GM12878 (cell line): ENCODE measurements around the gene PRKN. TPM values are rescaled to one million over a fixed set of nuclear protein-coding genes. Genes with fewer than 3 reads are reported as not detected.

Experiments used
- ATAC-seq: fragments of 200-7000 bp; cut with Tn5 transposase; 3 replicates; pipeline ENCODE4 v1.9.1; 2020; ENCODE audit warnings: mild to moderate bottlenecking, moderate library complexity
- BruUV-seq: library from RNA; stranded (reverse); fragments of 400-500 nt; replicated peaks from 2 replicates; lab custom pipeline; 2021; lab: Mats Ljungman, UMichigan
- CTCF ChIA-PET: fragments of 300-600 bp; sonication (Branson Sonifier 250); formaldehyde crosslinking; extraction: SDS; loops from one replicate; lab custom pipeline; 2021; ENCODE audit warnings: inconsistent platforms; lab: Yijun Ruan, JAX
- POLR2A ChIA-PET: fragments of 350-600 bp; formaldehyde crosslinking; extraction: SDS; loops from one replicate; lab custom pipeline; 2021; ENCODE audit warnings: inconsistent platforms; lab: Charles Lee
- RAD21 ChIA-PET: fragments of 300-600 bp; sonication (Branson Sonifier 250); formaldehyde crosslinking; loops from one replicate; lab custom pipeline; 2023; ENCODE audit warnings: antibody characterized with exemption; ENCODE audit not compliant: unreplicated experiment; lab: Charles Lee
- SMC1A ChIA-PET: fragments of 300-600 bp; sonication (Branson Sonifier 250); formaldehyde crosslinking; loops from one replicate; lab custom pipeline; 2023; ENCODE audit not compliant: unreplicated experiment, uncharacterized antibody; lab: Charles Lee
- DNase-seq: peaks from one replicate; pipeline ENCODE4 v3.0.0-alpha.2; 2011; ENCODE audit warnings: low read depth, low spot score
- FAIRE-seq: peaks from 3 replicates; lab custom pipeline; 2011; peaks lifted over from hg19 to GRCh38; lab: Jason Lieb, UNC
- H2AFZ ChIP-seq: 2 replicates; pipeline ENCODE4 v1.6.0; 2011; ENCODE audit warnings: low read depth, low read length, control low read depth; ENCODE audit not compliant: control insufficient read depth
- H3K27ac ChIP-seq: 2 replicates; pipeline ENCODE4 v1.5.1; 2011; ENCODE audit warnings: control low read depth; ENCODE audit not compliant: control insufficient read depth, insufficient read depth
- H3K27me3 ChIP-seq, 2 experiments: replicated peaks in 1 of 2; 2 replicates each; pipeline versions ENCODE4 v1.6.0 to v1.6.1; 2011; ENCODE audit warnings: low read length in 1 of 2; ENCODE audit not compliant: control insufficient read depth in 2 of 2, insufficient read depth in 2 of 2
- H3K36me3 ChIP-seq, 2 experiments: 2 replicates each; pipeline ENCODE4 v1.5.1; 2011; ENCODE audit warnings: low read length in 1 of 2; ENCODE audit not compliant: control insufficient read depth in 2 of 2, insufficient read depth in 2 of 2
- H3K4me1 ChIP-seq: 2 replicates; pipeline ENCODE4 v1.6.1; 2011; ENCODE audit warnings: mild to moderate bottlenecking, low read length, moderate library complexity, mixed read lengths; ENCODE audit not compliant: control insufficient read depth, insufficient read depth
- H3K4me2 ChIP-seq: 2 replicates; pipeline ENCODE4 v1.6.0; 2011; ENCODE audit warnings: control low read depth; ENCODE audit not compliant: control insufficient read depth, insufficient read depth
- H3K4me3 ChIP-seq: fragments of 200-600 bp; sonication (generic); 2 replicates; pipeline ENCODE4 v1.5.1; 2016
- H3K79me2 ChIP-seq: 2 replicates; pipeline ENCODE4 v1.6.0; 2011; ENCODE audit warnings: low read length; ENCODE audit not compliant: control insufficient read depth, insufficient read depth
- H3K9ac ChIP-seq: 2 replicates; pipeline ENCODE4 v1.8.0; 2011; ENCODE audit warnings: low read length, control low read depth, mixed read lengths; ENCODE audit not compliant: control insufficient read depth, insufficient read depth
- H3K9me3 ChIP-seq: replicated peaks from 3 replicates; pipeline ENCODE4 v1.5.1; 2011; ENCODE audit warnings: mild to moderate bottlenecking, low read length; ENCODE audit not compliant: control insufficient read depth, insufficient read depth
- H4K20me1 ChIP-seq: 2 replicates; pipeline ENCODE4 v1.6.0; 2011; ENCODE audit not compliant: control insufficient read depth, insufficient read depth
- NFYB ChIP-seq: IDR thresholded peaks from 2 replicates; pipeline ENCODE4 v1.6.1; 2011; ENCODE audit warnings: low read depth, mild to moderate bottlenecking, low read length, improper control_type of control experiment, moderate library complexity; ENCODE audit not compliant: insufficient read depth
- RBBP5 ChIP-seq: fragments of 200-600 bp; sonication (generic); conservative IDR thresholded peaks from 2 replicates; pipeline ENCODE4 v1.6.1; 2016
- WRNIP1 ChIP-seq: IDR thresholded peaks from 2 replicates; pipeline ENCODE4 v1.6.1; 2011; ENCODE audit warnings: low read depth, low read length, improper control_type of control experiment, borderline replicate concordance
- WGBS: methylation state at CpG from one replicate; pipeline ENCODE4 v1.1.6; 2016; ENCODE audit warnings: low lambda C conversion rate; ENCODE audit not compliant: insufficient replicate concordance, insufficient coverage; ENCODE audit errors: missing lambda C conversion rate; 5-methylcytosine and 5-hydroxymethylcytosine counted together
- in situ Hi-C: fragments of 300-500 bp; cut with MboI; formaldehyde crosslinking; loops from 9 replicates; pipeline ENCODE4 v1.14.3; 2018; ENCODE audit warnings: mixed read lengths
- intact Hi-C: fragments of 100-400 bp; cut with micrococcal nuclease; formaldehyde crosslinking; loops from one replicate; pipeline ENCODE4 v1.14.2; 2022; ENCODE audit not compliant: unreplicated experiment
- polyA plus RNA-seq, 11 experiments: library from polyadenylated mRNA; depleted of rRNA in 4 of 11; unstranded in 6 of 11; stranded (reverse) in 5 of 11; fragments of >200 nt; fragmentation: Nextera tagmentation in 4 of 11; fragmentation: Illumina TruSeq in 1 of 11; extraction: Ambion mirVana in 4 of 11; extraction: Trizol in 1 of 11; gene quantifications; 1 replicate in 1 of 11; 2 replicates in 10 of 11; pipeline versions ENCODE4 v1.2.1 to v1.2.3, GENCODE V29; 2011 to 2016; ENCODE audit warnings: inconsistent platforms in 2 of 11, missing spikeins in 2 of 11, low read depth in 1 of 11
- total RNA-seq, 4 experiments: library from RNA; depleted of rRNA in 3 of 4; stranded (reverse); fragments of >200 nt in 3 of 4; fragmentation: Illumina TruSeq in 1 of 4; extraction: Trizol in 1 of 4; gene quantifications; 2 replicates each; pipeline versions ENCODE4 v1.2.1 to v1.2.3, GENCODE V29; 2013 to 2021
- TF ChIP-seq, protein P1 (sequence below): IDR thresholded peaks from 2 replicates; pipeline ENCODE4 v1.6.1; 2011; ENCODE audit warnings: borderline replicate concordance, low read depth, mild to moderate bottlenecking, moderate library complexity, low read length; ENCODE audit not compliant: insufficient read depth, poor library complexity, severe bottlenecking
- TF ChIP-seq, protein P2 (sequence below), 3 experiments: IDR thresholded peaks in 2 of 3; conservative IDR thresholded peaks in 1 of 3; 2 replicates each; pipeline ENCODE4 v1.5.1; 2011; ENCODE audit warnings: low read depth in 3 of 3, low read length in 3 of 3, mild to moderate bottlenecking in 3 of 3, control low read depth in 2 of 3, moderate library complexity in 2 of 3, inconsistent platforms in 1 of 3, mixed read lengths in 1 of 3; ENCODE audit not compliant: control insufficient read depth in 2 of 3, insufficient read depth in 1 of 3; ENCODE audit errors: extremely low read depth in 1 of 3
- TF ChIP-seq, protein P3 (sequence below): IDR thresholded peaks from 2 replicates; pipeline ENCODE4 v1.6.1; 2012; ENCODE audit warnings: improper control_type of control experiment, low read depth, low read length; ENCODE audit not compliant: insufficient replicate concordance

PRKN gene
- total and polyA plus RNA-seq, 10 of the 15 experiments (the other 5 are each of a cell fraction or from before 2014, with no cell fraction given), result 0.06 to 0.09 TPM; not detected in 8

DNA sequence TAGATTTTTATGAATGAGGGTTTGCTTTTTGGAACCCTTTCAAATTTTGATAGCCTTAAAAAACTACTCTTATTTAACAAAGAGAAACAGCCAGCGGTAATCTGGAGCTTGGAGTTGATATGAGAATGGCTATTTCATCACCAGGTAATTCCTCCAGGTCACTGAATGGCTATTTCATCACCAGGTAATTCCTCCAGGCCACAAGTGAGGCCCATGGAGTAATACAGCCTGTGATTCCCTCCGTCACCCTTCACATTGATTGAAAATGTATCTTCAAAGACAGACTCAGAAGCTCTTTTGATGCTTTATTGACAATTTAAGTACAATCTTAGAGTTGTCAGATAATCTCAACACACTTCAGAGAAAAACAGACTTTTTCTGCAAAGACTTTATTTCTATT lies 1380.4 kb downstream of the PRKN start:
- FAIRE-seq (no peak), DNase-seq (no peak), ATAC-seq (no peak)
- no peaks in the 10 kb centered on the region for H3K79me2 ChIP-seq
- H3K27me3 ChIP-seq, result no peaks in the 10 kb centered on the region
- no peak overlapping the region for H3K4me3 ChIP-seq
- BruUV-seq, result no TSS peak
- no peak overlapping the region for H2AFZ ChIP-seq
- SMC1A ChIA-PET, result no interaction called here
- no peaks in the 10 kb centered on the region for H3K4me1 ChIP-seq
- H3K27ac ChIP-seq, result no peak overlapping the region
- TF ChIP-seq, protein P1, sequence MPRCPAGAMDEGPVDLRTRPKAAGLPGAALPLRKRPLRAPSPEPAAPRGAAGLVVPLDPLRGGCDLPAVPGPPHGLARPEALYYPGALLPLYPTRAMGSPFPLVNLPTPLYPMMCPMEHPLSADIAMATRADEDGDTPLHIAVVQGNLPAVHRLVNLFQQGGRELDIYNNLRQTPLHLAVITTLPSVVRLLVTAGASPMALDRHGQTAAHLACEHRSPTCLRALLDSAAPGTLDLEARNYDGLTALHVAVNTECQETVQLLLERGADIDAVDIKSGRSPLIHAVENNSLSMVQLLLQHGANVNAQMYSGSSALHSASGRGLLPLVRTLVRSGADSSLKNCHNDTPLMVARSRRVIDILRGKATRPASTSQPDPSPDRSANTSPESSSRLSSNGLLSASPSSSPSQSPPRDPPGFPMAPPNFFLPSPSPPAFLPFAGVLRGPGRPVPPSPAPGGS, result no peak
- no peak for TF ChIP-seq NFYB
- TF ChIP-seq, protein P2, sequence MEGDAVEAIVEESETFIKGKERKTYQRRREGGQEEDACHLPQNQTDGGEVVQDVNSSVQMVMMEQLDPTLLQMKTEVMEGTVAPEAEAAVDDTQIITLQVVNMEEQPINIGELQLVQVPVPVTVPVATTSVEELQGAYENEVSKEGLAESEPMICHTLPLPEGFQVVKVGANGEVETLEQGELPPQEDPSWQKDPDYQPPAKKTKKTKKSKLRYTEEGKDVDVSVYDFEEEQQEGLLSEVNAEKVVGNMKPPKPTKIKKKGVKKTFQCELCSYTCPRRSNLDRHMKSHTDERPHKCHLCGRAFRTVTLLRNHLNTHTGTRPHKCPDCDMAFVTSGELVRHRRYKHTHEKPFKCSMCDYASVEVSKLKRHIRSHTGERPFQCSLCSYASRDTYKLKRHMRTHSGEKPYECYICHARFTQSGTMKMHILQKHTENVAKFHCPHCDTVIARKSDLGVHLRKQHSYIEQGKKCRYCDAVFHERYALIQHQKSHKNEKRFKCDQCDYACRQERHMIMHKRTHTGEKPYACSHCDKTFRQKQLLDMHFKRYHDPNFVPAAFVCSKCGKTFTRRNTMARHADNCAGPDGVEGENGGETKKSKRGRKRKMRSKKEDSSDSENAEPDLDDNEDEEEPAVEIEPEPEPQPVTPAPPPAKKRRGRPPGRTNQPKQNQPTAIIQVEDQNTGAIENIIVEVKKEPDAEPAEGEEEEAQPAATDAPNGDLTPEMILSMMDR (IDR thresholded peaks at IDR 0.05 in 2 of 3, conservative IDR thresholded peaks at IDR 0.05 in 1 of 3; ENCODE audit: control insufficient read depth in 2 of 3, extremely low read depth in 1 of 3, insufficient read depth in 1 of 3, low read depth in 3 of 3, low read length in 3 of 3), result no peak
- TF ChIP-seq, protein P3, sequence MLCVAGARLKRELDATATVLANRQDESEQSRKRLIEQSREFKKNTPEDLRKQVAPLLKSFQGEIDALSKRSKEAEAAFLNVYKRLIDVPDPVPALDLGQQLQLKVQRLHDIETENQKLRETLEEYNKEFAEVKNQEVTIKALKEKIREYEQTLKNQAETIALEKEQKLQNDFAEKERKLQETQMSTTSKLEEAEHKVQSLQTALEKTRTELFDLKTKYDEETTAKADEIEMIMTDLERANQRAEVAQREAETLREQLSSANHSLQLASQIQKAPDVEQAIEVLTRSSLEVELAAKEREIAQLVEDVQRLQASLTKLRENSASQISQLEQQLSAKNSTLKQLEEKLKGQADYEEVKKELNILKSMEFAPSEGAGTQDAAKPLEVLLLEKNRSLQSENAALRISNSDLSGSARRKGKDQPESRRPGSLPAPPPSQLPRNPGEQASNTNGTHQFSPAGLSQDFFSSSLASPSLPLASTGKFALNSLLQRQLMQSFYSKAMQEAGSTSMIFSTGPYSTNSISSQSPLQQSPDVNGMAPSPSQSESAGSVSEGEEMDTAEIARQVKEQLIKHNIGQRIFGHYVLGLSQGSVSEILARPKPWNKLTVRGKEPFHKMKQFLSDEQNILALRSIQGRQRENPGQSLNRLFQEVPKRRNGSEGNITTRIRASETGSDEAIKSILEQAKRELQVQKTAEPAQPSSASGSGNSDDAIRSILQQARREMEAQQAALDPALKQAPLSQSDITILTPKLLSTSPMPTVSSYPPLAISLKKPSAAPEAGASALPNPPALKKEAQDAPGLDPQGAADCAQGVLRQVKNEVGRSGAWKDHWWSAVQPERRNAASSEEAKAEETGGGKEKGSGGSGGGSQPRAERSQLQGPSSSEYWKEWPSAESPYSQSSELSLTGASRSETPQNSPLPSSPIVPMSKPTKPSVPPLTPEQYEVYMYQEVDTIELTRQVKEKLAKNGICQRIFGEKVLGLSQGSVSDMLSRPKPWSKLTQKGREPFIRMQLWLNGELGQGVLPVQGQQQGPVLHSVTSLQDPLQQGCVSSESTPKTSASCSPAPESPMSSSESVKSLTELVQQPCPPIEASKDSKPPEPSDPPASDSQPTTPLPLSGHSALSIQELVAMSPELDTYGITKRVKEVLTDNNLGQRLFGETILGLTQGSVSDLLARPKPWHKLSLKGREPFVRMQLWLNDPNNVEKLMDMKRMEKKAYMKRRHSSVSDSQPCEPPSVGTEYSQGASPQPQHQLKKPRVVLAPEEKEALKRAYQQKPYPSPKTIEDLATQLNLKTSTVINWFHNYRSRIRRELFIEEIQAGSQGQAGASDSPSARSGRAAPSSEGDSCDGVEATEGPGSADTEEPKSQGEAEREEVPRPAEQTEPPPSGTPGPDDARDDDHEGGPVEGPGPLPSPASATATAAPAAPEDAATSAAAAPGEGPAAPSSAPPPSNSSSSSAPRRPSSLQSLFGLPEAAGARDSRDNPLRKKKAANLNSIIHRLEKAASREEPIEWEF, result no peak
- no peak for TF ChIP-seq RBBP5
- TF ChIP-seq WRNIP1, result no peak
- no peaks in the 10 kb centered on the region for H4K20me1 ChIP-seq
- H3K9ac ChIP-seq, result no peak overlapping the region
- RAD21 ChIA-PET, result no interaction called here
- CTCF ChIA-PET, result no interaction called here
- intact Hi-C loops, result no loop called here
- H3K36me3 ChIP-seq, result no peaks in the 10 kb centered on the region
- in situ Hi-C loops, result no loop called here
- H3K4me2 ChIP-seq, result no peak overlapping the region
- POLR2A ChIA-PET, result no interaction called here
- no peaks in the 10 kb centered on the region for H3K9me3 ChIP-seq
- WGBS, result 39% methylated on average over 2 of the region's 2 CpGs
